HG03520 (cell line): ENCODE measurements around the gene CAMTA1.

ENCODE experiments used
- ATAC-seq: cut with Tn5 transposase; IDR thresholded peaks from one replicate; pipeline ENCODE4 v1.9.1; 2021; ENCODE audit warnings: mild to moderate bottlenecking, moderate library complexity; ENCODE audit not compliant: unreplicated experiment

Gene CAMTA1

DNA sequence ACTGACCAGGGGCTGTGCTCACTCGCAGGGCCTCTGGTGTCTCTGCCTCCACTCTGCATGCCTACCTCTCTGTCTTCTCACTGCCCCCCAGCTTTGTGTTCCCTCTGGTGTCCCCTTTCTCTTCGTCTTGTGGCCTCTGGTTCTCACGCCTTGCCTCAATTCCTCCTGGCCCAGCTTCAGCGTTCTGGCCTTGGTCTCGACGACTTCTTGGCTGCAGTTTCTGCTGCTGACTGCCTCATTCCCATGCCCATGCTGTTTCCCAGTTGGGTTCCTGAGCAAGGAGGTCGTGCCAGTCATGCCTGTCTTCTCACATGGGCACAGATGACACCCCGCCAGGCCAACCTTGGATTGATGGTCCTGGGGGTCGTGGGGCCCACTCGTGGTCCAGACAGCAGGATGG is 562.8 kb downstream of the CAMTA1 start:
- no peak for ATAC-seq

DNA sequence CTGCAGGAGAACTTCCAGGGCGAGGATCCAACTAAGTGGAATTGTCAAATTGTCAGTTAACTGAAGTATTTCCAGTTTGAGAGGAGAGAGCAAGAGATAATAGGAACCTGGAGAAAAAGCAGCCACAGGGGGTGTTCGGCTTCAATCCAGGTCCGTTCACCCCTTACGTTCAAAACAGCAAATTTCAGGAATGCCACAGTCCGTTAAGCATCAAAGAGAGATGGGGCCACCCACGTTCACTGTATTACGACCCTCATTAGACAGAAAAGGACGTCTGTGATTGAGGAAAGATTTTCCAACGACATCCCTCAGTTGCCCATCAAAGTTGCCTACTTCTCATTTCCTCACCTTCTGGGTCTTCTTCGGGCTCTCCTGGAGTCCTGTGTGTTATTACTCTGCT is 563.3 kb downstream of the CAMTA1 start:
- no peak for ATAC-seq

DNA sequence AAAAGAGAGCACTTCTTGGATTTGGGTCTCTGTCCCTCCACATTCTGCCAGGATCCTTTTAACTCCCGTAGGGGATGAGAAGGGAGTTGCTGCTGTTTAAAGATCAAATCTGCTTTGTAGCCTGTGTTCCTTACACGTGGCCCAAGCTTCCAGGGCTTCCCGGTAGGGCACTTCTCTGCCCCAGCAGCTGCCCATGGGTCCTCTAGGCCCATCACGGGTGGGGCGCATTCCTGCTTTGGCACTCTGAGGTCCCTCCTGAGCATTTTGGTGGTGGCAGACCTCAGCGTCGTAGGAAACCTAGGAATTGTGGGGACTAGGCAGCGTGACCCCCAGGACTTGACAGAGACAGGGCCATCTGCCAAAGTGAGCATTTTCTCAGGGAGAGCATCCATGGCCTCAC is 565.5 kb downstream of the CAMTA1 start:
- no peak for ATAC-seq

DNA sequence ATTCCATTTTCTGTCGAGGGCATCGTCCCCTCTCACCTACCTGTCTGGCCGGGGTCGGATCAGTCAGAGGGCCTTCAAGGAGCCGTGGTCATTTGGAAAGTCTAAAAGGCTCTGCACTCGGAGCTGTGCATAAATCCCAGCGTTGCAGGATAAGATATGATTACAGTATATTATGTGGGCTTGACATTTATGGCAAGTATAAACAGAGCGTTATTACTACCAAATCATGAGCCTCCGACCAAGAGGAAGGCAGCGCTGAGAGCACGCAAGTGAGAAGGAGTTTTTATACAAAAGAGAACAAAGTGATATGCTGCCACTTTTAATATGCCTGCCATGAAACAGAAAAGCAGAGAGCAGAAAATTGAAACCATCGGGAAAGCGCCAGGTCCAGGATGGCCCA is 566.4 kb downstream of the CAMTA1 start:
- no peak for ATAC-seq

DNA sequence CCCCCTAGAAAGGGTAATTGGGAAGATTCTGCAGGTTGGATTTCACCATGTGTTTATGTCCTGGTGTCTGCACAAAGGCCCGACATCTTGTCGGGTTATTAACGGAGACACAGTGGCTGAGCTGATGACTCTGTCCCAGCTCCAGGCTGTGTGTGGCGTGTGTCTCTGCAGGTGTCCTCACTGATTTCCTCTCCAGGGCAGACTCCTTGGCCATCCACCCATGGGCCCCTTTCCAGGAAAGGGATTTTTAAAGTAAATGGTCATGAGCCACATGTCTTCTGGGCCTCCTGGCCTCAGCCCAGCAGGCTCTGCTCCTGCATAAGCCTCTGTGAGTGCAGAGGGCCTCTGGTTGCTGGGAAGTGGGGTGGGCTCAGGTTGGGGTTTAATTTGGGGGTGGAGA is 567.1 kb downstream of the CAMTA1 start:
- ATAC-seq, result no peak

DNA sequence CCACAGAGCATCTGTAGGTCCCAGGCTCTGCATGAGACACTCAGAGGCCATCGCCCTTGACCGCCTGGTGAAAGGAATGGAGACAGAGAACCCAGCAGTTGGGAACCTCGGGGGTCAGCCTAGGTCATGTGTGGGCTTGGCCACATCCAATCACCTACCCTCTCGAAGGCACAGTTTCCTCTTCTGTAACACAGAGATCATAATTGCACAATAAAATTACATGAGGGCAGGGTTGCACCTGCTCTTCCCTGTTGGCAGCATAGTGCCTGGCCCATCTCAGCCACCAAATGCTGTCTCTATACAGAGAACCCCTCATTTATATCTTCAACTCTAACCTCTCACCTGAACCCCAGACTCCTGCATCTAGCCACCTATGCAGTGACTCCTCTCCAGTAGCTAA is 567.7 kb downstream of the CAMTA1 start:
- ATAC-seq, result no peak

DNA sequence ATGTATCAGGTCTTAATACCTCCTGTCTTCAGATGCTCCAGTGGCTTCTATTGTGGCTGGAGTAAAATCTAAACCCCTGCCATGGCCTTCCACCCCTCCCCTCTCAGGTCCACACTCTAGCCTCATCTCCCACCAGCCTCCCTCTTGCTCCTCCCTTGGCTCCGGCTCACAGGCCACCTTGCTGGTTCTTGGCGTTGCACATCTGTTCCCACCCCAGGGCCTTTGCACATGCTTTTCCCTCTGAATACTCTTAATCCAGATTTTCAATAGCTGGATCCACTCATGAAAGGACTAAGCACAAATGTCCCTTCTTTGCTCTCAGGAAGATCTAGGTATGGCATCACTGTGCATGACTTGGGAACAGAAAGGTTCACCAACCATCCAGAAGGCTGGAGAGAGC is 570.4 kb downstream of the CAMTA1 start:
- ATAC-seq, result no peak

DNA sequence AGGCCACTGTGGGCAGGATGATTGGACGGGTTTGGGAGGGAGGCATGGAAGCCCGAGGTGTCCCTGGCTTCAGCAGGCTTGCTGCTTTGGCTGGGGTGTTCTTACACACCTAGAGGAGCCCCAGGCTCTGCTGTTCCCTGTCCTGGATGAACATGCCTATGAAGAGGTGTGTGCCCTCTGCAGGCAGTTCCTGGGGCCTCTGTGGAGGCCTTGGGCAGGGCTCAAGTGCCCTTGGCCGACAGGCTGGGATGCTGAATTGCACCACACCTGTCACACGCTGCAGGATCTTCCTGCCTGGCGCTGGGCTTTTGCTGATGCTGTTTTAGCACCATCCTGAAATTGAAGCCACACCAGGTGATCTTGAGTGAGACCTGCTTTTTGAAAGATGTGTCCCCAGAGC is 570.8 kb downstream of the CAMTA1 start:
- no peak for ATAC-seq

DNA sequence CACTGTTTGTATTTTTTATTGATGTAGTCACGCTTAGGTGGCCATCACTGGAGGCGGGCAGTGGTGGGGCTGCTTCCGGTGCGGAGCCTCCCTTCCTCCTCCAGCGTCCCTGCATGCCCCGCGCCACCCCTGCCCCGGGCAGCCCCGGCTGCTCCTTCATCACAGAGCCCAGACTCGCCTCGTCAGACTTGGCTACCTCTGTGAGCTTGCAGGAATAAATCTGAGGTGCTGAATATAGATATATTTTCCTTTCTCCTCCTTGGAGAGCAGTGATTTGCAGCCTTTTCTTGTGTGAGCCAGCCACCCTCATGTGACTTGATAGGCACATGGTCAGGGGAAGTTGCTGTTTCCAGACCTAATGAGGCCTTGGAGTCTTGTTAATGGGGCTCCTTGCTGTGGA is 573.2 kb downstream of the CAMTA1 start:
- no peak for ATAC-seq

DNA sequence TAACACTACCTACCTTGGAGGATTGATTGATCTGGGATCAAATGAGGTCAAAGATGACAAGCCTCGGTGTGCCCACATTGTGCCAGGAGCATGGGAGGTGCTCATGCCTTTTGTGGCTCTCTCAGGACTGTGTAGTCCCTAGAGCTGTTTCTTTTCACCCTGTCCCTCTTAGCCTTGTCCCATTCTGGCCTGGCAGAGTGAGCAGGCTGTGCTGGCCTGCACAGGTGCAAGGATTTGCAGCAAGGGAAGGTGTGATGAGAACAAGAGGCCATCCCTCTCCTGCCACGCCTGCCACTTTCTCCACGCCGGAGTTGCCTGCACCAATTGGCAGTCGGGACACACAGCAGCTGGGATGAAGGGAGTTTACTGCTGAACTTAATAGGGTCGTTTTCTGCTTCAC is 575.3 kb downstream of the CAMTA1 start:
- no peak for ATAC-seq

DNA sequence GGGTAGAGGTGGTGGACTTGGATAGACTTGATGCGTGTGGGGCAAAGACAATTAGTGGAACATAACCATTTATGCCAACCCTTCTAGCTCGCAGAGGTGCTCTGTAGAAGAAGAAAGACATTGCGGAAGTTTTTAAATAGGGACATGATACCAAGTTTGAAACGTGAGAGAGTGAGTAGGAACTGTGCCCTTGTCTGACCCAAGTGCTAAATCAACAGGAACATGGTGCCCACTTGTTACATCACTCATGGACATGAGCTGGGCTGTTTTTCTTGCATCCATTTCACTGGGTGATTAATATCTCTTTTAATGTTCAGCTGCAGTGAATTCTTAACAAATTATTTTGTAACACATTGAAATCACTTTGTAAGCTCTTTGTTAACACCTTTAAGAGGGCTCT is 577.7 kb downstream of the CAMTA1 start:
- ATAC-seq, result no peak

DNA sequence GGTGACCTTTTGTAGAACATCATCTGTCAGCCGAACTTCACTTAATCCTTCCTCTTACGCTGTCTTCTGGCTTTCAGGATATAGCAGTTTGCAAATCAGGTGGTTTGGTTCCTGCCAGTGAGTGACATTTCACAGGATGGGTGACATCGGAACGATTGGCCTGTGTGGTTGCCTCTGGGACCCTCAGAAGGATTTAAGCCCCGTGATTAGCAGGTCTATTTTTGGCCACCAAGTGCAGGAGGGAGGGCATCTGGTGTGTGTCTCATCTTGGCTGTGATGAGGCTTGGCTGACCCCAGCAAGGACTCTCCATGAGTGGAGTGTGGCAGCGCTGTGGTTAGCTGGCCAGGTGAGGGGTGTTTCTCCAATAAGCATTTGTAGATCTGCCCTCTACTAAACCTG is 578.2 kb downstream of the CAMTA1 start:
- ATAC-seq, result no peak

DNA sequence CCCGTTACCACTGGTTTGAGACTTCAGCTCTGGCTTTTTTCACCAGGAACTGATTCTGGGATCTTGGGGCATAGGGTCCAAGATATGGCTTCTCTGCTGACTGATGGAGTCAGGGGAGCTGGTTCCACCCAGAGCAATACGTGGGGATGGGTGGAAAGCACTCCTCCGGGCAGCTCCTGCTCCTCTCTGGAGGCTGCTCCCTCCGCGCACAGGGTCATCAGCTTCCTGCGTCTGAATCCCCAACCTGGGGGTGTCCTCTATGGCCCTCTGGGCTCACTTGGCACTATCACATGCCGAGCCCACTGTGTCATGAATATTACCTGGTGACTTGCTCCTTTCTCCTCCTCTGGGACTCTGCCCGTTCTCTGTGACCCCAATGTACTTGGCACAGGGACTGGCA is 580.5 kb downstream of the CAMTA1 start:
- no peak for ATAC-seq

DNA sequence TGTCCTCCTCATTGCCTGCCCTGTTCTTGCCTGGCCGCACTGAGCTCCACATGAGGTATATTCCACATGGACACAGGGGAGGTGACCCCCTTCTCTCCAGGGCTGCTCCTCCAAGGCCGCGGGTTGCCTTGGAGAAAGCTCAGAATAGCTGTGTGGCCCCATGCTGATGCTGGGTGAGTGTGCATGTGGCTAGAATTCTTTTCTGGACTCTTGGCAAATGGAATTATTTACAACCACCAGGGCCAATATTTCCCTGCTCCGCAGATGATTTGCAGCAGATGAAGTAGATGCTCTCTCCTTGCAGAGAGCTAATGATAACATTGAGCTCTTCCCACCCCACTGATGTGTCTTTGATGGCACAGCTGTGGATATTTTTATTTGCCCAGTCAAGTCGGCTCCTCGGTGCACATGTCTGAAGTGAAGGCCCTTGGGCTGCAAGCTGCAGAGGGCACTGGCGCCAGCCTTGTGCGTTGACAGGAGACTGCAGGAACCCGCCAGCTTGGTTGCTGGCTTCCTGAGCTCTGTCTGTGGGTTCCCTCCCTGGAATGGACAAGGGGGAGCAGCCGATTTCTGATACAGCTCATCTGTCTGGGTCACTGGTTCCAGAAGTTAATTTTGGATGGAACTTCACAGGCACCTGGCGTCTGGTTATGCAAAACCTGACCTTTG is 581.2 kb downstream of the CAMTA1 start:
- no peak for ATAC-seq

DNA sequence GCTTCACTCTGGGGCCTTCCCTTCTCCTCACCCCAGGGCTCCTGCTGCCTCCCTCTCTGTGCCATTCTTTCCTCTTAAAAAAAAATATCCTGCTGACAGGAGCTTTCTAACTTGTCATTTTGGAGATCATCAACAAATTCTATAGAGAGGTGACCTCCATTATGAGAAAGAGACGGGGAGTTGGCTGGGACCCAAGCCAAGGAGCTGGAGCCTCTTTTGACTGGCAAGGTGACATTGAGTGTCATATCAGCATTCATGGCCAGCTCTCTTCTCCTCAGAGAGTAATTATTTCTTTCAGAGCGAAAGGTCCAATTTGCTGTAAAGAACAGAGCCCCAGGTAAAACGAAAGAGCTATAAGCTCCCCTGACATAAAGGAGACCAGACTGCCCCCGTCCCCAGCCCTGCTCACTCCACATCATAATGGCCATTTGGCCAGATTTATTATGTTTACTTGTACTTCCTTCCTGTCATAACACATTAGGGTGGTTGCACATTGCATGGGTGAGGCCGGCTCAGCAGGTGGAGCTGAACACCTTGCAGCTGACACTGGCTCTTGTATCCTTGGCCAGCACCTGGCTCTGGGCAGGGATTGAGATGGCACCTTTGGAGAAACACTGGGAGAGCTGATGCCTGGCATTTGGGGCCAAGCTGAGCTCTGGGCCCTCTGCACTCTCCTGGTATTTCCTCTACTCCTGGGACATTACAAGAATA is 581.9 kb downstream of the CAMTA1 start:
- no peak for ATAC-seq

DNA sequence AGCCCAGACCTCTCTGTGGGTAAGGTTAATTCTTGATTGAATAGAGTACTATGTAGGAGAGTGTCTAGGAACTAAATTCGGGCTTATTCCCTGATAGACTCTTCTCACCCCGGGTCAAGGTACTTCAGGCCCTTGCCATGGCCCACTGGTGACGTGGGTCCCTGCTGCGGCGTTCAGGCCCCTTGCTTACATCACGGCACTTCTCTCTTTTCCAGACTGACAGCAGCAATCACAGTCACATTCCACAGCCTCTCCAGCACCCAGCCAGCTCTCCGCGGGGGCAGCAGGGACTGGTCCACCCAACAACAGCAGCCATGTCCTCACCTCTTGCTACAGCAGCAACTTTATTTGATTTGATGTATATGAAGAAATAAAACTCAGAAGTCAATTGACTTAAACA is 584.6 kb downstream of the CAMTA1 start:
- no peak for ATAC-seq

DNA sequence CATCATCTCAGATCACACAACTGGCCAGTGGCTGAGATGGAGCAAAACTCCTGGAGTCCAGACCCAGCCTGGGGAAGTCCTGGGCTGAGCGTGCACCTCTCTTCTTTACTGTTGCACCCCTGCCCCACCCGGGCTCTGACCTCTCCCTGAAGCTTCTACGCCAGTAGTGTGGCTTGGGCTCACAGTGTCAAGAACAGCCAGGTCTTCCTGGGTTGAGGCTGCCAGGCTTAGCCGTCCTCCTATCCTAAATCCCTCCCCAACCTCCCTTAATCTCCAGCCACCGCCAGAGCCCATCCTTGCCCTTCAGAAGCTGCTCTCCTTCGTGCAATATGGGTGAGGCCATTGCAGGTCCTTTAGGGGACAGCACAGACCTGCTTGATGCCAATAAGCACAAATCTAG is 586.7 kb downstream of the CAMTA1 start:
- ATAC-seq, result no peak

DNA sequence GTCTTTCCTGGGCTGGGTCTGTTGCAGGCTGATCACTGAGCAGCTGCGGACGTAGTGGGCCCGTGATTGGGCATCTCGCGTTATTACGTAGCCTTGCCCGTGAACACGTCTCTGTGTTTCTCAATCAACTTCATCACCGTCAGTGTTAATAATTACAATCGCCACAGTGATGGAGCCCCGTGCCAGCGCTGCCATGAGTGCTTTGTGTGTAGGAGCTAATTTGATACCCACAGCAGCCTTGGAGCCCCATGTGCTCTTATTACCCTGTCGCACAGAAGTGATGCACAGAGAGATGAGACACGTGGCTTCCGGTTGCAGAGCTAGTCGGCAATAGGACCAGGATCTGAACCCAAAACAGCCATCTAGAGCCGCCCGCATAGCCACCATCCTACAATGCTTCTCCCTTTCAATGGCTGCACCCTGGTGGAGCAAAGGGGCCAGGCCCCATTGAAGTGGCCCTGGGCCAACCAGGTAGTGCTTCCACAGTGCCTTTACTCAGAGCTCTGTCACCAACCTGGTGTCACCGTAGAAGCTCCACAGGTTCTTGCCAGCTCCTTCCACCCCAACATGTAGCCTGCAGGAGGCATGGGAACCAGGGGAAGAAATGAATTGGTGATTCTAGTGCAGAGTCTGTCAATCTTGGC is 587.3 kb downstream of the CAMTA1 start:
- ATAC-seq, result no peak

DNA sequence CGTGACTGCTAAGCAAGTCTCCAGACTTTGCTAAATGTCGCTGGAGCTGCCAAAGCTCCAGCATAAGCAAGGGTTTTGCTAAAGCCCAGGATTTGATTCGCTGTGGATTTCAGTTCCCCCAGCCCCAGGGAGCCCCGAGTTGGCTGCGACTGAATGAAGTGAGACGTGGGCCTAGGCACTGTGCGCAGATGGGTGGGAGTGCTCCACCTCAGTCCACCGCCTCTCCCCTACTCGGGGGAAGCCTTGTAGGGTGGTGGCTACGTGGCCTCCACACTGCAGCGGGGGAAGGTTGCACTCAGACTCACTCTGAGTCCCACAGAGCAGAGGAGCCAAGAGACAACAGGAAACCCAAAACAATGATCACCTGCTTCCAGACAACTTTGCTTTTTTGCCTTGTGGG is 588.0 kb downstream of the CAMTA1 start:
- ATAC-seq, result no peak

DNA sequence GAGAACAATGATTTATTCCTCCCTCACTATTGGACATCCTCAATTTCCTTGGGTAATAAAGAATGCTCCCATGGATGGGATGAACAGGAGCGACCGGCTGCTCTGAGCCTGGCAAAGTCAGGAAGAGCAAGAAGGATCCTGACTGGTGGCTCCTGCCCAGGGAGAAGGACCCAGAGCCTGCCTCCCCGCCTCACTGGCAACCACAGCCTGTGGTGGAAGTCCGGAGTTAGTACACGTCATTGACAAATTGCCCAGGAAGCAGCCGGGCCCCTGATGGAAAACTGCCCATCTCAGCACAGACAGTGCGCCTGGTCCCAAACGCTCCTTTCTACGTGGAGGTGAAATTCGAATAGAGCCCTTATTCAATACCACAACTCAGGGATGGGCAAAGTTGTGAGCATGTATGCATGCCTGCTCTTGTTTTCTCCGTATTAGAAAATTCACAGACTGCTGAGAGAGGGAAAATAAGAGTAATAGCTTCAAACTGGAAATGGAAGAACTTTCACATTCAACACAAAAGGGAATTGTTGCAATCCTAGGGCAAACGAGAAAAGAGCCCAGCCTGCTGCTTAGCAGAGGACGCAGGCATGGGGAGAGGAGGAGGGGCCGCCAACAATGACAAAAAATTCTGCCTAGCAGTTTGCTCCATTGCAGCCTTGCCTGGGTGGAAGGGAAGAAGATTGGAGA is 588.8 kb downstream of the CAMTA1 start:
- ATAC-seq, result no peak

DNA sequence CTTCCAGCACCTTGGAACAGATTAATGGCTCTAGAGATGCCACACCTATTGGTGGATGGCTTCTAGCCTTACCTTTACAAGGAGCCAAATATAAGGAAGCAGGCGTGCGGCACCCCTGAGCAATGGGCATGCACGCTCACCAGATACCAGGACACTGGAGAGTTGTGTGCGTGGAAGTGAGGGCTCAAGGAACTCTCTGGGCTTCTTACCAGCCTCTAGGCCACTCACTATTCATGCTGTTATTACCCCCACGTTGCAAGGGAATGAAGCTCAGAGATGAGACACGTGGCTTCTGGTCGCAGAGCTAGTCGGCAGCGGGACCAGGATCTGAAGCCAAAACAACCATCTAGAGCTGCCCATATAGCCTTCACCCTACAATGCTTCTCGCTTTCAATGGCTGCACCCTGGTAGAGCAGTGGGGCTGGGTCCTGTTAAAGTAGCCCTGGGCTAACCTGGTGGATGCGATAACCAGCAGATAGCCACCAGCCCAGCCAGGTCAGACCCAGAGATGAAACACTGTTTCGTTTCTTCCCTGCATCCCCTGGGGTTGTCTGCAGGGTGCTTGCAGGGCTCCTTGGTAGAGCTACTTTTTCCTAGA is 589.4 kb downstream of the CAMTA1 start:
- no peak for ATAC-seq
